Measurements from ENCODE around the gene MICB.
A peak's percentile ranks its signal among the peaks of the same experiment; 100 is the strongest.

The MICB gene

GRCh38 chr6:31541658-31542521 is 43.9 kb downstream of the MICB start, which contains the start of gene DDX39B:
Gene DDX39B (minus strand): TSS chr6:31542003. CDS start chr6:31540532, 1,471 bp downstream.
- TF ChIP-seq REST (IDR thresholded peaks at IDR 0.05; ENCODE audit: low read depth): no peak
- TF ChIP-seq ZBTB7A (IDR thresholded peaks at IDR 0.05; ENCODE audit: low read depth): no peak
- no peak for TF ChIP-seq EP300 (IDR thresholded peaks at IDR 0.05; ENCODE audit: borderline replicate concordance)
- peak; percentile 39; the same call in 1 of the 2 replicates for TF ChIP-seq TEAD4 (IDR thresholded peaks at IDR 0.05)
- peak; percentile 99 for TF ChIP-seq TAF1 (IDR thresholded peaks at IDR 0.05; ENCODE audit: low read depth)
- TF ChIP-seq FOXM1 (IDR thresholded peaks at IDR 0.05; ENCODE audit: borderline replicate concordance, low read depth): peak; percentile 42; the same call in 1 of the 2 replicates
- no peak for TF ChIP-seq NFIC (IDR thresholded peaks at IDR 0.05)
- TF ChIP-seq CREB1 (IDR thresholded peaks at IDR 0.05; ENCODE audit: low read depth): no peak
- TF ChIP-seq CEBPB (IDR thresholded peaks at IDR 0.05): no peak; the same call in 1 of the 2 replicates
- peak; percentile 92 for TF ChIP-seq MAX (IDR thresholded peaks at IDR 0.05)
- no peak for TF ChIP-seq EGR1 (IDR thresholded peaks at IDR 0.05)
- peak; percentile 37; the same call in 1 of the 2 replicates for TF ChIP-seq TCF12 (IDR thresholded peaks at IDR 0.05; ENCODE audit: low read depth)
- no peak for TF ChIP-seq USF1 (IDR thresholded peaks at IDR 0.05)
- peak; percentile 94 for TF ChIP-seq YY1 (IDR thresholded peaks at IDR 0.05; ENCODE audit: low read depth)
- no peak for TF ChIP-seq RAD21 (IDR thresholded peaks at IDR 0.05; ENCODE audit: low read depth)

- TF ChIP-seq NFIC (IDR thresholded peaks at IDR 0.05): no peak
- no peak for TF ChIP-seq EGR1 (IDR thresholded peaks at IDR 0.05)
Measured at GRCh38 chr6:31543639-31544038, 45.7 kb downstream of the MICB start.

GRCh38 chr6:31544676-31545075 is 46.7 kb downstream of the MICB start:
- TF ChIP-seq FOXM1 (IDR thresholded peaks at IDR 0.05; ENCODE audit: borderline replicate concordance, low read depth) (no peak), EP300 (IDR thresholded peaks at IDR 0.05; ENCODE audit: borderline replicate concordance) (no peak), RAD21 (IDR thresholded peaks at IDR 0.05; ENCODE audit: low read depth) (no peak), NFIC (IDR thresholded peaks at IDR 0.05) (no peak), YY1 (IDR thresholded peaks at IDR 0.05; ENCODE audit: low read depth) (no peak), MAX (IDR thresholded peaks at IDR 0.05) (no peak), CEBPB (IDR thresholded peaks at IDR 0.05) (no peak), TAF1 (IDR thresholded peaks at IDR 0.05; ENCODE audit: low read depth) (no peak), USF1 (IDR thresholded peaks at IDR 0.05) (no peak), EGR1 (IDR thresholded peaks at IDR 0.05) (no peak), TEAD4 (IDR thresholded peaks at IDR 0.05) (no peak), CREB1 (IDR thresholded peaks at IDR 0.05; ENCODE audit: low read depth) (no peak), TCF12 (IDR thresholded peaks at IDR 0.05; ENCODE audit: low read depth) (no peak), REST (IDR thresholded peaks at IDR 0.05; ENCODE audit: low read depth) (no peak), ZBTB7A (IDR thresholded peaks at IDR 0.05; ENCODE audit: low read depth) (no peak)

GRCh38 chr6:31545291-31545690 is 47.3 kb downstream of the MICB start:
- TF ChIP-seq TCF12 (IDR thresholded peaks at IDR 0.05; ENCODE audit: low read depth) (no peak), NFIC (IDR thresholded peaks at IDR 0.05) (no peak), EP300 (IDR thresholded peaks at IDR 0.05; ENCODE audit: borderline replicate concordance) (no peak), TEAD4 (IDR thresholded peaks at IDR 0.05) (no peak), RAD21 (IDR thresholded peaks at IDR 0.05; ENCODE audit: low read depth) (no peak), FOXM1 (IDR thresholded peaks at IDR 0.05; ENCODE audit: borderline replicate concordance, low read depth) (no peak), EGR1 (IDR thresholded peaks at IDR 0.05) (no peak), MAX (IDR thresholded peaks at IDR 0.05) (no peak), CREB1 (IDR thresholded peaks at IDR 0.05; ENCODE audit: low read depth) (no peak), TAF1 (IDR thresholded peaks at IDR 0.05; ENCODE audit: low read depth) (no peak), YY1 (IDR thresholded peaks at IDR 0.05; ENCODE audit: low read depth) (no peak), ZBTB7A (IDR thresholded peaks at IDR 0.05; ENCODE audit: low read depth) (no peak), USF1 (IDR thresholded peaks at IDR 0.05) (no peak), CEBPB (IDR thresholded peaks at IDR 0.05) (no peak), REST (IDR thresholded peaks at IDR 0.05; ENCODE audit: low read depth) (no peak)

Measured in Ishikawa (cell line).